GM19395 (cell line): ENCODE measurements around the gene SPACDR.

Experiments
- ATAC-seq: cut with Tn5 transposase; IDR thresholded peaks from one replicate; pipeline ENCODE4 v1.9.1; 2021; ENCODE audit warnings: mild to moderate bottlenecking, moderate library complexity; ENCODE audit not compliant: unreplicated experiment

Gene SPACDR

DNA sequence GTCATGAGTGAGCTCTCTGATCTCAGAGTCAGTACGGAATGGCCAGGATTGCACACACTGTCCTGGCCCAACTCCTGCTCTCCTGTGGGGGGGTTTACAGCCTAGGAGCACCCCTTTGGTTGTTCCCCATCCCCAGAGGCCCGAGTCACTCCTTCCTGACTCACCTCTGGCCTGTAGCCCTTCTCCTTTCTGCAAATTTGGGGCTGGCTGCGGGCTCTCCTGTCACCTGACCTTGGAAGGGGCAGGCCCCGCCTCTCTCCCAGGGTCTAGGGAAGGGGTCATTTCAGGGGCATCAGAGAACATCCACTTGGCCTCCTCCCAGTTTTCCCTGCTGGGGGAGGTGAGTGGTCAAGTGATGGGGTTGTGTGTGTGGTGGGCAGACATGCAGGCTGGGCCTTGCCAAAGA, 21.4 kb upstream of the SPACDR start:
- no peak for ATAC-seq

DNA sequence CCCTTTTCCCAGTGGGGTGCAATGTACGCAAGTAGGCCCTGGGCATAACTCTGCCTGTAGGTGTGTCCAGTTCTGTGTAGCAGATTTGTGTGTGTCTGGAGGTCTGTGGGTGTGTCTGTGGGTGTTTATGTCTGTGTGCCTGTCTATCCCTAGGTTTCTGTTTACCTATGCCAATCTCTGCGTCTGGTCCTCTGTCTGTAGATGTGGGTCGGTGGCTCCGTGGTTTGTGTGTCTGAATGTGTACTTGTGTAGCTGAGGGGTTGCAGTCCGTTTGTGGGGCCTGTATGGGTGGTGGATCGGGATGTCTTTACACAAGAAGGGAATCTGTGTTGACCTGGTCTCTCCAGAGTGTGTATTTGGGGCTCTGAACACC, 20.6 kb upstream of the SPACDR start:
- ATAC-seq, result no peak

- peak; percentile 18 for ATAC-seq
These were observed 19.9 kb upstream of the SPACDR start, which contains the start of gene NYAP1 for GRCh38 chr7:100483722-100484672. Gene NYAP1 (plus strand): TSS chr7:100483927. CDS start chr7:100485312, 1,385 bp downstream.

DNA sequence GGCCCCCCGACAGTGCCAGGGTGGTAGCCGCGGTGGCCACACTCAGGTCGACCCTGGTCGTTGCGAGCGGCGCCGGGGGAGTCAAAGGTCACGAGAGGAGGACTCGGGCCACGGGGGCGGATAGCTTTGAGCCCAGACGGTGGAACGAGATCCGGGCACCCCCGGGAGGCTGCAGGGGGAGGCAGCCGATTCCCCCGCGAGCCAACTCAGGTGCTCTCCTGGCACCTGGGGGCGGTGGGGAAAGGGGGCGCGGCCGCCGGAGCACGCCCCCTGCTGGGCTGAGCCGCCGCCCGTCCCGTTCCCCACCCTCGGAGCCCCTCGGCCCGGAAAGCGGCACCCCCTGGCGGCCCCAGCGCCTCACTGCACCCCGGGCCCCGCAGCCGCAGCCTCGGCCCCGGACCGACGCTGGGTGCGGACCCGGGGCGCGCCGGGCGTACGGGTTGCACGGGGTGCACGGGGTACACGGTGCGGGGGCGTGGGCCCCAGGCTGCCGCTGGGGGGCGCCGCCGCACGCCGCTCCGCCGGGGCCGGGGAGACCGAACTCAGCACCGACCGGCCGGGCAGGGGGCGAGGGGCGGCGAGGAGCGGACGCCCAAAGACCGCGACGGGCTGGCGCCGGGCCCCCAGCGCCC, 19.1 kb upstream of the SPACDR start:
- peak; percentile 52 for ATAC-seq

GRCh38 chr7:100482728-100483089, 18.6 kb upstream of the SPACDR start:
- no peak for ATAC-seq

DNA sequence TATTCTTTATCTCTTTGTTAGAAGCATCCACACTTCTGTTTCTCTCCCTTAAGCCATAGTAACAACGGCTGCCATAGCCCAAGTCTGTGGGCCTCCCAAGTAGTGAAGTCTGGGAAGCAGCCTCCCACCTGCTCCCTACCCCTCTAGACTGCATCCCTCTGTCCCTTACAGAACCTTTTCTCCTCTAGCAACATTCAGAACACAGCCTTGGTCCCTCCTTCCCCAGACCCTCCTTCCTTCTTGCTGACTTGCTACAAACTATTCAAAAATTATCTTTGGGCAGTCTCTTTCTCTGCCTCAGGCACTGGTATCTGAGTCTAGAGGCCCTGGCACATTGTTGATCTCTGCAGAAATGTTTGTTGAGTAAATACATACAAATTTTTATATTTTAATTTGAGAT, 17.4 kb upstream of the SPACDR start:
- ATAC-seq, result no peak

DNA sequence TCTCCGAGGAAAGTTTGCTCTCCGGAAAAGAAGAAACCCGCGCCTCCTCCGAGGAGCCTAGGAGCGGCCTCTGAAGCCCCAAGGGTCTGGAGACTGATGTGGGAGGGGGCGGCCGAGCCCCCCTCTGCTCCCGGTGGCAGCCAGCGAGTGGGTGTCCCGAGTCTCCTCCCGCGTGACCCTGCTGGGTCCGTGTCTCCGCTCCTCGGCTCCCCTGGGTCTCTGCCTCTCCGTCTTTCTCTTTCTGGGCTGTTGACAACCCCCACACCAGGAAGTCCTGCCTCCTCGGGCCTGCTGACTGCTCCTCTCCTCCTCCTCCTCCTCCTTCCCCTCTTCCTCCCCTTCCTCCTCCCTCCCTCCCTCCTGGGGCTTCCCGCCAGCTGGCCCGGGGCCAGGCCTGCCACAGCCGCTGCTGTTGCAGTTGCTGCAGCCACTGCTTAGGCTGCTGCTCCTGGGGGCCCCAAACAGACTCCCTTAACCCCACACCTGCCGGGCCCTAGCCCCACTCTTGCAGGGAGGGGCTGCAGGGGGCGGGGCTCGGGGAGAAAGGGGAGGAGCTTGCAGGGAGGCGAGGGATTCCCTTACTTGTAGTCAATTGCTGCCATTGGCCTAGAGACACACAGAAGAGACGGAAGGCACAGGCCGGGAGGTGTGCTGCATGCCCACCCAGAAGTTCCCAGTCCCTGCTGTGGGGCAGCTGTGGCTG, 15.0 kb upstream of the SPACDR start, which contains the start of gene TSC22D4:
TSS of gene TSC22D4 (minus strand) at position 257 of the 703 bp plus-strand sequence. CDS start 1,176 bp downstream, outside the sequence.
- peak; percentile 64 for ATAC-seq

DNA sequence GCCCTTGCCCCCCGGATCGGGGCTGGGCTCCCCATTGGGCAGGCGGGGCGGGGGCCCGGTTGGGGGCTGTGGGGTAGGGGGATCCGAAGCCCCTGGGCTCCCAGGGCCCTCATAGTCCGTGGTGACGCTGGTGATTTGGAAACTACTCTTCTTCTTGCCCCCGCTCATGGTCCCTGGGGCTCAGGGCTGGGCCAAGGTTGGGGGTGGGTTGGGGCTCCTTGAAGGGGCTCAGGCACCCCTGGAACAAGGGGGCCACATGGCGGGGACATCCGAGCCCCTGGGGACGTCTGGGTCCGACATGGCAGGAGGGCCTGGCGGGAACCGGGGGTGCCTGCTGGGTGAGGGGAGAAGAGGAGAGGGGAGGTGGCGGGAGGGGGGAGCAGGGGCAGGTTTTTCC, 13.8 kb upstream of the SPACDR start:
- no peak for ATAC-seq

DNA sequence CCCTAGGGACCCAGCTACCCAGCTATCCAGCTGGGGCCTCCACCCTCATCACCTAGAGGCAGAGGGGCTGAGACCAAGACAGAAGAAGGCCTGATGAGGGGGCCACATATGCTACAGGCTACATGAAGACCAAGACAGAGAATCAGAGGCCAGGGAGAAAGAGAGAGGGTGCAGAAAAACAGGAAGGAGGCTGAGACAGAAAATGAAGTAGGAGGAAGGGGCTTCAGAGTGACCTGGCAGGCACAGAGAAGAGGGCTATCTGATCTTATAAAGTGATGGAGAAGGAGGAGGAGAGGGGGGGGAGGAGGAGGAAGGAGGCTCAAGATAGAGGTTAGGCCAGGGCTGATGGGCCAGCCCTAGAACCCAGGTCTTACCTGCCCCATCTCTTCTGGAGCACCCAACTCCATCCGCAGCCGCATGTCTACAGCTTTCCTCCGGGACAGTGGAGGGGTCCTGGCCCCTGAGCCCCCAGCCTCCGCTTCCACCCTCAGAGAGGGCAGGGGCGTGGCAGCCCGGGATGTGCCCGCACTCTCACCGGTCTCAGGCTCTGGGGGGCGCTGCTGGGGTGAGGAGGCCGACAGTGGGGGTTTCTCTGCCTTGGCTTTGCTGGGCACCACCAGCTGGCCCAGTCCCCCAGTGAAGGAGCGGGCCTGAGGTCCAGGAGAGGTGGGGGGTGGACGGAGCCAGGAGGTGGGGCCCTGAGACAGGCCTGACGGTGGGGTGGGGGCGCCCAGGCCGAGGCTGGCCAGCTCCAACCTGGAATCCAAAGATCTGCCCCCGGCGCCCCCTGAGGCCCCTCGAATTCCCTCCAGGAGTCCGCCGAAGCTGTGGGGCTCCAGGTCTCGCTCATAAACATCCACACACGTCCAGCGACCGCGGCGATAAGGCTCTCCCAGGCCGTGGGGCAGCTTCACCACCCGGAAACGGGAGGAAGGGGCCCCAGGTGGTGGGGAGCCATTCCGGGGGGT, 13.1 kb upstream of the SPACDR start:
- no peak for ATAC-seq

DNA sequence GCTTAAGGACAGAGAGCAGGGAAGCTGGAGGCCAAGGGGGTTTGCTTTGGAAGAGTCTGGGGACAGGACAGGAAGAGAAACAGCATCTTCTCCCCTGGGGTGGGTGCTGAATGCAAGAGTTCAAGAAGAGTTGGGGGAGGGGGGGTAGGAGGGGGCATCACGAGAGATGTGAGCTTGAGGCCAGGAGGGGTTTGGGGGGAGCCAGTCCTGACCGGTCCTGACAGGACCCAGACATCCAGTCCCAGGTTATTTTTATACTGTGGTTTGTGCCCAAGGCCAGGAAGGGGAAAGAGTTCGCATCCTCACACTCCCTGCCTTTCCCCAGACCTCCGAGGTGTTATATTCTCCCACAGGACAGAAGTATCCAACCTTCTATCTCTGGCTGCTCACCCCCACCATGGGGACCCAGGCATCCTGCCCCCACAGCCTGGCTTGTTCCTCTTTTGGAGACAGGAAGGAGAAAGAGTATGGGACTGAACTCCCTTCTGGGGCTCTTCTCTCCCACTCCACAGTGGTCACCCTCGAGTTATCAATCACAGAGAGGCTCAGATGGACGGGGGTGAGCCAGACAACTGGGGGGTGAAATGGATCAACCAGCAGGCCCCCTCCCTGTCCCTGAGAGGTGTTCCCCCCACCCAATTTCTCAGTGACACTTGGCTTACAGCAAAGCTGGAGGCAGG, 12.2 kb upstream of the SPACDR start:
- no peak for ATAC-seq

DNA sequence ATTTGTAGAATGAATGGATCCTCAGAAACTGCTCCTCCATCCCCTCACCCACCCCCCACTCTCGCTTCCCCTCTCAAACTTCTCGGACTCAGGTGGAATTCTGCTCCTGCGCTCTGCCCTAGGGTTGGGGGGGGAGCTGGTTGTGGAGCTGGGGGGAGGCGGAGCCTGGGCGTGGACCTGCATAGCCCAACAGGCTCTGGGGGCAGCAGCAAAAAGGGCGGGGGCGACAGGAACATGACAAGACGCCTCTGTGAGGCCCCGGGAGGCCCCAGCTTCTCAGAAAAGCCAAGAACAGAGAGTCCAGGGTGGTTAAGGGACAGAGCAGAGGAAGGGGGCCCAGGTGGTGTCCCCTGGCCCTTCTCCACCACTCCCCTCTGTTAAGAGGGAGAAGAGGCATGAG, 11.5 kb upstream of the SPACDR start:
- no peak for ATAC-seq

GRCh38 chr7:100472854-100473499, 8.9 kb upstream of the SPACDR start:
- no peak for ATAC-seq

- ATAC-seq, result no peak
These were observed 8.2 kb upstream of the SPACDR start for GRCh38 chr7:100472121-100472851.

GRCh38 chr7:100471021-100471420, 7.0 kb upstream of the SPACDR start:
- no peak for ATAC-seq

- ATAC-seq, result no peak
These were observed 5.4 kb upstream of the SPACDR start for GRCh38 chr7:100469227-100470044.

DNA sequence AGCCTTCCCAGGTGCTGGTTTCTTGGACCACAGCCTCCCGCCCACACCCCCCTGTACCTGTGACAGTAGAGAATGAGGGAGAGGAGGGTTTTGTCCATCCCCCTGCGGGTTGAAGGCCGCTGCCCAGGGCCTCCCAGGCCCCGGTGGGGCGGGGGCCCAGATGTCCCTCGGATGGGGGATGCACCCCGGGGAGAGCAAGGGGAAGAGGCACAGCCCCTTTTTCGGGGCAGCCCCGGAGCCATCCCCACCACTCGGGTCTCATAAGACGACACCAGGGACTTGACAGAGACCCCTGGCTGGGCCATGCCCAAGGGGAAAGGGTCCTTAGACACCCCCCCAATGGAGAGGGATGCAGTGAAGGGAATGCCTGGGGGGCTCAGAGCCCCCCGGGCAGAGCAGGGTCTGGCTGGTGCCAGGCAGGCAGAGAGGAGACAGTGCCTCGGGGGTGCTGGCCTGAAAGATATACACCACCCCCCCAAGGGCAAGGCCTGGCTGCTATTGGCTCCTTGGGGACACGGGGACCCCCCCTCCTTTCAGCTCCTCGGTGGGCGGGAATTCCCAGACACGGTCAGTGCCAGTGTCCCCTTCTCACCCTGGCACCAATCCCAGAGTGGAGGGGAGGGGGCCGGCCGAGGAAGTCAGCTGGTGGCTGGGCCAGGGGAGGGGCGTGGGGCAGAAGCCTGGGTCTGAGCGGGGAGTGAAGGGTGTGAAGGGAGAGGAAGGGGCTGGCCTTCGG, 3.7 kb upstream of the SPACDR start:
- no peak for ATAC-seq
